22Rv1 (cell line): ENCODE measurements around the gene SYNE3.

Experiments used
- H3K27ac ChIP-seq: fragments of 450-650 bp; 2 replicates; pipeline ENCODE4 v1.5.1; 2017
- ZFX ChIP-seq: fragments of 450-650 bp; IDR thresholded peaks from 2 replicates; pipeline ENCODE4 v1.6.1; 2017; ENCODE audit warnings: antibody characterized with exemption, borderline replicate concordance
- TF ChIP-seq, protein P1 (sequence below): fragments of 450-650 bp; IDR thresholded peaks from 2 replicates; pipeline ENCODE4 v1.5.1; 2017; ENCODE audit warnings: mild to moderate bottlenecking

Gene SYNE3

DNA sequence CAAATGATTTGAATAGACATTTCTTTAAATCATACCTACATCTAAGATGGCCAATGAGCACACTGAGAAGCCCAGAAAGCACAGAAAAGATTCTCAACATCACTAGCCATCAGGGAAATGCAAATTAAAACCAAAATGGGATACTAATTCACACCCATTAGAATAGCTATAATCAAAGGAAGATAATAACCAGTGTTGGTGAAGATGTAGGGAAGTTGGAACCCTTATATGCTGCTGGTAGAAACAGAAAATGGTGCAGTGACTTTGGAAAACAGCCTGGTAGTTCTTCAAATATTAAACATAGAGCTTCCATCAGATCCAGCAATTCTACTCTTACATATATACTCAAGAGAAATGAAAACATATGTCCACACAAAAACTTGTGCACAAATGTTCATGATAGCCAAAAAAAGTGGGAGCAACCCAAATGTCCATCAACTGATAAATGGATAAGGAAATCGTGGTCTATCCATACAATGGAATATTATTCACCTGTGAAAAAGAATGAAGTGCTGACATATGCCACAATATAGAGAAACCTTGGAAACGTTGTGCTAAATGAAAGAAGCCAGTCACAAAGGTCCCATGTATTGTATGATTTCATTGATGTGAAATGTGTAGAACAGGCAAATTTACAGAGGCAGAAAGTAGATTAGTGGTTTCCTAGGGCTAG is 24.4 kb downstream of the SYNE3 start:
- TF ChIP-seq, protein P1, sequence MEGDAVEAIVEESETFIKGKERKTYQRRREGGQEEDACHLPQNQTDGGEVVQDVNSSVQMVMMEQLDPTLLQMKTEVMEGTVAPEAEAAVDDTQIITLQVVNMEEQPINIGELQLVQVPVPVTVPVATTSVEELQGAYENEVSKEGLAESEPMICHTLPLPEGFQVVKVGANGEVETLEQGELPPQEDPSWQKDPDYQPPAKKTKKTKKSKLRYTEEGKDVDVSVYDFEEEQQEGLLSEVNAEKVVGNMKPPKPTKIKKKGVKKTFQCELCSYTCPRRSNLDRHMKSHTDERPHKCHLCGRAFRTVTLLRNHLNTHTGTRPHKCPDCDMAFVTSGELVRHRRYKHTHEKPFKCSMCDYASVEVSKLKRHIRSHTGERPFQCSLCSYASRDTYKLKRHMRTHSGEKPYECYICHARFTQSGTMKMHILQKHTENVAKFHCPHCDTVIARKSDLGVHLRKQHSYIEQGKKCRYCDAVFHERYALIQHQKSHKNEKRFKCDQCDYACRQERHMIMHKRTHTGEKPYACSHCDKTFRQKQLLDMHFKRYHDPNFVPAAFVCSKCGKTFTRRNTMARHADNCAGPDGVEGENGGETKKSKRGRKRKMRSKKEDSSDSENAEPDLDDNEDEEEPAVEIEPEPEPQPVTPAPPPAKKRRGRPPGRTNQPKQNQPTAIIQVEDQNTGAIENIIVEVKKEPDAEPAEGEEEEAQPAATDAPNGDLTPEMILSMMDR: no peak
- no peak for TF ChIP-seq ZFX
- H3K27ac ChIP-seq: no peak overlapping the region

DNA sequence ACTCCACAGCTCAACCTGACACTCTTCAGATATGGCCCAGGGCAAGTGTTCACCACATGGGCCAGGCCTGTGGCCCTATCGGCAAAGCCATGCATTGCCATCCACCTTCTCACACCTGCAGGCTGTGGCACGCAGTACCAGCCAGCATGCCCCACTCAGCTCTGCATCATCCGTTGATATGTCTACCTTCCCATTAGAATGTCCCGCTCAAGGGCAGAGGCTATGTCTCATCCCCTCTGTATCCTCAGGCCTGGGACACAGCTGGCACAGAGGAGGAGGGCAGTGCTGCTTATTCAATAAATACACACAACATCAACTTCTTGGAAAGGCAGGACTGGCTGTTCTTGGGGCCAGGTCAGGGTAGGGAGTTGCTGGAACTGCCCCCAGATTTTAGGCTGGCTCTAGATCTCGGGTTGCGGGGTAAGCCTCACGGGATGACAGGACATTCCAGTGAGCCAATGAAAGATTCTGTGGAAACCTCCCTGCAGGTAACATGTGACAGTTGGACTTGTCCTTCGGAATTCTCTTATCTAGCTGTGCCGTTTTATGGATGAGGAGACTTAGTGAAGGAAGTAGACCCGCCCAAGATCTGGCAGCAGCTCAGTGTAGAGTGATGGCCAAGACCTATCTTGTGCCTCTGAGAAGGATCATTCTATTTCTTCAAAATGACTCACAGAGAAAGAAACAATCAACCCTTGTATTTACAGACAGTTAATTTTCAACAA is 25.6 kb downstream of the SYNE3 start:
- TF ChIP-seq, protein P1: no peak
- no peak for TF ChIP-seq ZFX

DNA sequence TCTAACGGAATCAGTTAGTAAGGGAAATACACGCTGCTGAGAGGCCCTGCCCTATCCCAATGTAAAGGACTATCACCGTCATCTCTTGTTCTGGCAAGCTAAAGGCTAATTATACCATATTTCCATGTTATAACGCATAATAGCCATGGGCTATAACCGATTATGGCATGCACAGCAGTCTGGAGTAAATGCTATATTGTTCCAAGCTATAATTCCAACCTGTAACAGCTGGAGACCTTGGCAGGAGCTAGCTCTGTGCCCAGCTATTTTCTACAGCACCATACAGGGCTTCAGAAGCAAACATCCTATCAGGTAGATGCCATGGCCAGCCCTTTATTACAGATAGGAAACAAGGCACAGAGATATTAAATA is 26.3 kb downstream of the SYNE3 start:
- TF ChIP-seq, protein P1: no peak
- no peak for TF ChIP-seq ZFX
- no peak overlapping the region for H3K27ac ChIP-seq

More for the DNA sequence above, 25.6 kb downstream of the SYNE3 start:
- H3K27ac ChIP-seq: no peak overlapping the region

DNA sequence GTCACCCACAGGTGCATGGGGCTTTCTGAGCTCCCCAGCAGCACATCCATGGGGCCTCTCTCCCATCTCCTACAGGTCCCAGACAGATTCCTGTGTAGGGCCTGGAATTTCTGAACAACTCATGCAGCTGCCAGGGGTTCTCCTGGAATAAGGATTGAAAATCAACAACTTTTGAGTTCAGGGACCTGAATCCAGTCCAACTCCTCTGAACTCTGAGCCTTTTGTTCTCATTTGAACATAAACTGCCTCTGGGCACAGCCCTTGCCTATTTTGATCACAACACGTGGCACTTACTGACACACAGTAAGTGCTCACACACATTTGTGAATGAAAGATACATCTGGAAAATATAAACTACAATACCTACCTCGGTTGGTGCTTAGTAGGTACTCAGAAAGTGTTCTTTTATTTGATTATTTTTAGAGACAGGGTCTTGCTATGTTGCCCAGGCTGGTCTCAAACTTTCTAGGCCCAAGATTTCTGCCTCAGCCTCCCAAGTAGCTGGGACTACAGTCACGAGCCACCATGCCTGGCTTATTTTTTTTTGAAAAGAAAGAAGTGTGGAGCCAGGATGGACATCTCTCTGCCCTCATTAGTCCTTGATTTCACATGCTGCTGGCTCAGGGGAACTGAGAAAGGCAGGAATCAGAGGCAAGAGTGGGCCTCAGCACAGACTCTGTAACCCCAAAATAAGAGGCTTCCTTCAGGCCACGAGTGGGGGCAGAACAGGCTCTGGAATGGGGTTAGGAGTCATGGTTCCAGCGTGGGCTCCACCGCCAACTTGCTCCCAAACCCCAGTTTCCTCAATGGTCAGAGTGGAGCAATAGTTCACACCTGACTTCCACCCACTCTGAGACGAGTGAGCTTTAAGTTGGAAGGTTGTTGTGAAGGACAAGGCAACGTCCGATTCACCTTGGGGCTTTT is 27.0 kb downstream of the SYNE3 start:
- TF ChIP-seq, protein P1: no peak
- no peak for TF ChIP-seq ZFX

DNA sequence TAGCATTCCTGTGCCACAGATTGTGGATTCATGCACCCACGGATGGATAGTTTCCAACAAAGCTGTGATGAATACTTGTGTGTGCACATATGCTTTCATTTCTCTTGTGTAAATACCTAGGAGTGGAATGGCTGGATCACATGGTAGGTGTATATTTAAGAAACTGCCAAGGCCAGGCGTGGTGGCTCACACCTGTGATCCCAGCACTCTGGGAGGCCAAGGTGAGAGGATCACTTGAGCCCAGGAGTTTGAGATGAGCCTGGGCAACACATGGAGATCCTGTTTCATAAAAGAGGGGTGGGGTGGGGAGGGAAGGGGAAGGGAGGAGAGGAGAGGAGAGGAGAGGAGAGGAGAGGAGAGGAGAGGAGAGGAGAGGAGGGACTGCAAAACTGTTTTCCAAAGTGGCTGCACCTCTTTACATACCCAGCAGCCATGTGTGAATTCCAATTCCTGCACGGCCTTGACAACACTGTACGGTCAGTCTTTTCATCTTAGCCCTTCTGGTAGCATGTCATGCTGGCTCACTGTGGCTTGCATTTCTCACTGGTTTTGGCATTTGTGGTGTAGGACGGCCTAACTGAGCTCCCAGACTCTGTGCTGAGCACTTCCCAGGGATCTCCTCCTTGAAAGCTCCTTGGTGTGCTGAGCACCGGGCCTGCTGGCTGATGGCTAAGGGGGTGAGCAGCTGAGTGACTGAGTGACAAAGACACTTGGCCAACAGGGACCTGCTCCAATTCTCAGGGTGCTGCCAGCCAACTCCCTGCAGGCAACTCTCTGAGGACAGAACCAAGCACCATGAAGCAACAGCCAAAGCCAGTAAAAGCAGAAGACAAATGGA is 27.9 kb downstream of the SYNE3 start:
- H3K27ac ChIP-seq: no peak overlapping the region
- TF ChIP-seq, protein P1: no peak

More for the DNA sequence above, 27.0 kb downstream of the SYNE3 start:
- no peak overlapping the region for H3K27ac ChIP-seq

DNA sequence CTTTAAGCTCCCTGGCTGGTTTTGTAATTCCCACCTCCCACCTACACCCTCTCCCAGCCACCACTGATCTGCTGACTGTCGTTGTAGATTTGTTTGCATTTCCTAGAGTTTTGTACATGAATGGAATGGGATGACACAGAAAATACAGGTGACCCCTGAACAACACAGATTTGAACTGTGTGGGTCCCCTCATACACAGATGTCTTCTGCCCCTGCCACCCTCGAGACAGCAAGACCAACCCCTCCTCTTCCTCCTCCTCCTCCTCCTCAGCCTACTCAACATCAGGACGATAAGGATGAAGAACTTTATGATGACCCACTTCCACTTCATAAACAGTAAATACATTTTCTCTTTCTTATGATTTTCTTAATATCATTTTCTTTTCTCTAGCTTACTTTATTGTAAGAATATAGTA is 28.8 kb downstream of the SYNE3 start:
- no peak for TF ChIP-seq ZFX
- TF ChIP-seq, protein P1: no peak

More for the DNA sequence above, 28.8 kb downstream of the SYNE3 start:
- H3K27ac ChIP-seq: no peak overlapping the region
